Activated naive CD4-positive, alpha-beta T cell treated with anti-CD3 and anti-CD28 coated beads, Interleukin-2, amount 50 U/mL, for 24 hours (primary cell): ENCODE results near the gene ENTPD2.
A peak's percentile ranks its signal among the peaks of the same experiment; 100 is the strongest.

ENCODE experiments used
- H3K27ac Mint-ChIP-seq: one replicate; pipeline ENCODE4 v1.8.0; 2021; ENCODE audit warnings: mild to moderate bottlenecking, mixed read lengths
- H3K27me3 Mint-ChIP-seq: one replicate; pipeline ENCODE4 v1.8.0; 2021; ENCODE audit warnings: mixed read lengths
- H3K36me3 Mint-ChIP-seq: one replicate; pipeline ENCODE4 v1.8.0; 2021; ENCODE audit warnings: mixed read lengths
- H3K4me1 Mint-ChIP-seq: one replicate; pipeline ENCODE4 v1.8.0; 2021; ENCODE audit warnings: mixed read lengths
- H3K4me3 Mint-ChIP-seq: one replicate; pipeline ENCODE4 v1.8.0; 2021; ENCODE audit warnings: mild to moderate bottlenecking, mixed read lengths
- H3K9me3 Mint-ChIP-seq: one replicate; pipeline ENCODE4 v1.8.0; 2021; ENCODE audit warnings: mixed read lengths

Gene ENTPD2

DNA sequence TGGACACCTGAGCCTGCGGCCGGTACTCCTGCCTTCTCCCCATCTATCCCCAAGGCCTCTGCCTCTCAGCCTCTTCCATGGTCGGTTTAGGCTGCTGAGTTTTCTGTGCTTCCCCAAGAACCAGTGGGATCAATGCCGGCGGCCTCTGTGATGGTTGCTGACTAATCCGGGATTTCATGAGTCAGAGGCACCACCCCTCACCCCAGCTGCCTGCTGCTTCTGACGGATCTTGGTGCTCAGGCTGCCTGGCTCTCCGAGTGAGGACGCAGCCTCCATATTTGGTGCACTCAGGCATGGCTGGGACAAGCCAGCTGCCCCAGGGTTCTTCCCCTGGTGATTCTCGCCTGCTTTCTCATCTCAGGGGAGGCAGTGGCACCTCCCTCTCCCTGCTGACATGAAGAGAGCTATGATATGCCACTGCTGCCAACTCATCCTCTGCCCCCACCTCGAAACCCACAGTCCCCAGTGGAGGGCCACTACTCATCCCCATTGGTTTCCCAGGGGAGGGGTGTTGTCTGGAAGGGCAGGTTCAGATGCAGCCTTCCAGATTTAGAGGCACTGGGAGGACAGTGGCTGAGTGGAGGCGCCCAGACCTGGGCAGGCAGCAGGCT lies 29.6 kb upstream of the ENTPD2 start:
- peaks cover 25% of the 10 kb centered on the region for H3K4me1 Mint-ChIP-seq
- H3K27me3 Mint-ChIP-seq: no peaks in the 10 kb centered on the region
- peaks cover 2% of the 10 kb centered on the region for H3K36me3 Mint-ChIP-seq
- no peak overlapping the region for H3K4me3 Mint-ChIP-seq
- peak overlapping the region; percentile 2 for H3K27ac Mint-ChIP-seq
- no peaks in the 10 kb centered on the region for H3K9me3 Mint-ChIP-seq

DNA sequence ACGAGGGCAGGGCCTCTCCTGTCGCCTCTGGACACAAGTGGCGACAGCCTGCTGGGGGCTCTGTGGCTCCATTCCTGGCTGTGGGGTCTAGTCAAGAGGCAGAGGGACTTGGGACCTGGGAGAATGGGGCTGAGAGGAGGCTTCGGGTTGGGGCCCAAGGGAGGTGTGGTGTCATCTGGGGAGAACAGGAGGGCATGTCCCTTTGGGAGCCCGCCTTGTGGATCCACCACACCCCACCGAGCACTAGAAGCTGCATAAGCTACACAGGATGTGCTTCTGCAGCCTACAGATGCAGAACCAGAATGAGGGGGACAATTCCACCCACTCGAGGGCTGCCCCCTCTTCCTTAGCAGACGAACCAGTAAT lies 29.0 kb upstream of the ENTPD2 start:
- Mint-ChIP-seq H3K27ac (no peak overlapping the region), H3K9me3 (no peaks in the 10 kb centered on the region), H3K4me3 (no peak overlapping the region), H3K27me3 (no peaks in the 10 kb centered on the region), H3K36me3 (no peaks in the 10 kb centered on the region), H3K4me1 (peaks cover 20% of the 10 kb centered on the region)

DNA sequence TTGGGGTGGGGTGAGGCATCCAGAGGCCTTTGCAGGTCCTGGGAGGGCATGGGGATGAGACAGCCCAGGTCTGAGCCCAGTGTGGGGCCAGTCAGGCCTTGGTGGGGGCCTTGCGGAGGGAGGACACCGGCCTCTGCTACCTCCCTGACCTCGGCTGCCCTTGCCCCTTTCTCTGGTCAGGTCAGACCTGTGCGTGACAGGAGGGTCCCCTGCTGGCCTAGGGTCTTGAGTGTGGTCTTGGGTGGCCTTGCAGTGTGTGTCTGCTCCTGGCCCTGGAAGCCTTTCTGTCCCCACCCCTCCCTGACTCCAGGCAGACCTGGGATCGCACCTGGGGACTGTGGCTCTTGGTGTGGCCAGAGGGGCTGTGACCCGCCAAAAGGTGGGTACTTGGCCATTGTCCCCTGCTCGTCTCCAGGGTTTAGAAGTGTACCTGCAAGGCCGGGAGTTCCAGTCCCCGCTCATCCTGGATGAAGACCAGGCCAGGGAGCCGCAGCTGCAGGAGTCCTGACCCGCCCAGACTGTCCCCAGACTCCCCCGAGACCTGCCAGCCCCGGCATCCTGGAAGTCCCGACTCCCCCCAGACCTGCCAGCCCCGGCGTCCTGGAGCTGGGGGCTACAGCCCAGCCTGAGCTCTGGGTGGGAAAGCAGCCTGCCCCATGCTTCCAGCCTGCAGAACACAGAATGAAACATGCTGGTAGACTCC lies 28.5 kb upstream of the ENTPD2 start:
- H3K36me3 Mint-ChIP-seq: no peaks in the 10 kb centered on the region

DNA sequence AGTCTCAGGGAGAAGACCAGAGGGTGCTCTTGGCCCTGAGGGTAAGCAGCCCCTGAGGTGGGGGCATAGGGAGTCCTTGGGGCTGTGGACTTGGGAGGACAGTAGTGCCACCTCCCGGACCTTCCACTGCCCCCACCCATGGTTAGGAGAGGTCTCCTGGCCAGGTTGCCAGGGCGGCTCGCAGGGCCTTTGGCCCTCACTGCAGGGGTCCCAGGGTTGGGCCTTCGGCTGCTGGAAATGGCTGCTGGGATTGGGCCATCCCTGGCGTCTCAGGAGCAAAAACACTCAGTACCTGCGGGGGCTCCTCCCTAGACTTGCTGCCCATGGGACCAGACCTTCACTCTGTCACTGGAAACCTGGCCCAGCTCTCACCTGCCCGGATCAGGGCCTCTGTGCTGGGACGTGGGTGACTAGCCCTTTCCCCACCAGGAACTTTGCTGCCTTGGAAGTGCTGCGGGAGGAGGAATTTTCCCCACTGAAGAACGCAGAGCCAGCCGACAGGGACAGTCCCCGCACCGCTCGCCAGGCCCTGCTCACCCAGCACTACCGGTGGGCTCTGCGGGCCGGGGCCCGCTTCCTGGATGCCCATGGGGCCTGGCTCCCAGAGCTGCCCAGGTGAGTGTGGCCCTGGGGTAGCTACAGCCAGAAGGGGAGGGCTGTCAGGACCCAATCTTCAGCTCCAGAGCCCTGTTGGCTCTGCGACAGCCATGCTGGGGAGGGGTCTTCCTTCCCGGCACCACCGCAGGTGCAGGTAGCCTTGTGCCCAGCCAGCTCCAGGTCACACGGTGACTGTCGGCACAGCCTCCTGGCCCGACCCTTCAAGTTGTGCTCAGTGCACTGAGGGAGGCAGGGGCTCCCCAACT lies 26.6 kb upstream of the ENTPD2 start:
- Mint-ChIP-seq H3K27ac (no peak overlapping the region), H3K4me1 (peaks cover 10% of the 10 kb centered on the region), H3K36me3 (no peaks in the 10 kb centered on the region), H3K27me3 (no peaks in the 10 kb centered on the region), H3K9me3 (no peaks in the 10 kb centered on the region), H3K4me3 (no peak overlapping the region)

More for the DNA sequence above, 28.5 kb upstream of the ENTPD2 start:
- no peaks in the 10 kb centered on the region for H3K9me3 Mint-ChIP-seq
- no peak overlapping the region for H3K27ac Mint-ChIP-seq
- H3K4me1 Mint-ChIP-seq: peaks cover 14% of the 10 kb centered on the region
- no peaks in the 10 kb centered on the region for H3K27me3 Mint-ChIP-seq
- H3K4me3 Mint-ChIP-seq: no peak overlapping the region

DNA sequence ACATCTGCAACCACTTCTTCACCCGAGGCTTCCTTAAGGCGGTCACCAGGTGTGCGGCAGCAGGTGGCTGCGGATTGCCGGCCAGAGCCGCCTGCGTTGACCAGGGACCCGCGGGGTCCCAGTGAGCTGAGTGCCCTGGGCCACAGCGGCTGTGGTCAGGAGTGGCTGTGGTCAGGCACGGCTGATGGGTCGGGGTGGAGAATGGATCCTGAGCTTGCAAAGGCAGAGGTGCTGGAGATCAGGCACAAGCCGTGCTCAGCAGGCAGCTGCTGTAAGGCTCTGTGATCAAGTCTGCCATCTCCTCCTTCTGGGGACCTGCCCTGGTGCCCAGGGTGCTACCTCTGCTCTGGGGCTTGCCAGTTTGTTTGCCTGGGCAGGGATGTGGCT lies 25.5 kb upstream of the ENTPD2 start:
- Mint-ChIP-seq H3K4me1 (peaks cover 4% of the 10 kb centered on the region), H3K4me3 (peak overlapping the region; percentile 52), H3K36me3 (no peaks in the 10 kb centered on the region), H3K27ac (no peak overlapping the region), H3K9me3 (no peaks in the 10 kb centered on the region), H3K27me3 (no peaks in the 10 kb centered on the region)

DNA sequence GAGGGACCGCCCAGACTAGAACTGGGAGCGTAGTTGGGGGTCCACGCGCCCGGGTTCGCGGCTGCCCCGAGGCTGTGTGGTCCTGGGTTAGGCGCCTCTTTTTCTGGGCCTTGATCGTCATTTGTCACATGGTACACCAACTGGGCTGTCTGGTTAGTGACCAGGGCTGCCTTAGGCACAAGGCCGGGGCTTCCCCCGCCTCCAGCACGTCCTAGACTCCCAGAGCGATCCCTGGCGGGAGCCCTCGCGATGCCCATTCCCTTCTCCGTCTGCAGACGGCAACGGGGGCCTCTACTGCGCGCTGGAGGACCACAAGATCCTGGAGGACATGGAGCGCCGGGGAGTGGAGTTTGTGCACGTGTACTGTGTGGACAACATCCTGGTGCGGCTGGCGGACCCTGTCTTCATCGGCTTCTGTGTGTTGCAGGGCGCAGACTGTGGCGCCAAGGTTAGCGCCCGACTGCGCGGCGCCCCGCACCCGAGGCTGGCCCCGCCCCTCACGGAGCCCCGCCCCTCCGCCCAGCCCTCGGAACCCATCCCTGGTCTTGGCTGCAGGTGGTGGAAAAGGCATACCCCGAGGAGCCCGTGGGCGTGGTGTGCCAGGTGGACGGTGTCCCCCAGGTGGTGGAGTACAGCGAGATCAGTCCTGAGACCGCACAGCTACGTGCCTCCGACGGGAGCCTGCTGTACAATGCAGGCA lies 25.0 kb upstream of the ENTPD2 start:
- Mint-ChIP-seq H3K4me3 (peak overlapping the region; percentile 36), H3K4me1 (peaks cover 4% of the 10 kb centered on the region), H3K9me3 (no peaks in the 10 kb centered on the region), H3K27ac (no peak overlapping the region), H3K27me3 (no peaks in the 10 kb centered on the region), H3K36me3 (no peaks in the 10 kb centered on the region)

DNA sequence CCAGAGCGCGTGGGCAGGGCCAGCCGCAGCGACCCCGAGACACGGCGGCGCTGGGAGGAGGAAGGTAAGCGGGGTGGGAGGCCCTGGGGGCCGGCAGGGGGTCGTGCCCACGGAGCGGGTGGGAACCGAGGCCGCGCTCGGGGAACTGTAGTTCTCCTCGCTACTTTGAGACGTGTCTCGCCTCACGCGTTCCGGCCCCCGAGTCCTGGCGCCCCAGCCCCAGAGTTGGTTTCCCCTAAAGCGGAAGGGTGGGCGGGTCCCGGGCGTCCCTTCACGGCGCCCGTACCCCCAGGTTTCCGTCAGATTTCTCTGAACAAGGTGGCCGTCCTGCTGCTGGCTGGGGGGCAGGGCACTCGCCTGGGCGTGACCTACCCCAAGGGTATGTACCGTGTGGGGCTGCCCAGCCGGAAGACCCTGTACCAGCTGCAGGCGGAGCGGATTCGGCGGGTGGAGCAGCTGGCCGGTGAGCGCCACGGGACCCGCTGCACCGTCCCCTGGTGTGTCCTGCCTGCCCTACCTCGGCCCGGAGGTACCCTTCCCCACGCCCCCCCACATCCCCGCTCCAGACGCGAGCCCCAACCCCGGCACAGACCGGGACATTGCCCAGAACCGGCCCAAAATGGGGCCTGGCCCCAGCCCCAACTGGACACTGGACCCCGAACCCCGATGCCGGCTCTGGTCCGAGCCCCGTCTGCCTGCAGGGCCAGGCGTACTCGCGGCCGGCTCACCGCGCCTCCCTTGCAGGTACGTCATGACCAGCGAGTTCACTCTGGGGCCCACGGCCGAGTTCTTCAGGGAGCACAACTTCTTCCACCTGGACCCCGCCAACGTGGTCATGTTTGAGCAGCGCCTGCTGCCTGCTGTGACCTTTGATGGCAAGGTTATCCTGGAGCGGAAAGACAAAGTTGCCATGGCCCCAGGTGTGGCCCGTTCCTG lies 24.2 kb upstream of the ENTPD2 start:
- peak overlapping the region; percentile 52 for H3K4me3 Mint-ChIP-seq
- H3K27me3 Mint-ChIP-seq: no peaks in the 10 kb centered on the region
- no peaks in the 10 kb centered on the region for H3K36me3 Mint-ChIP-seq
- no peak overlapping the region for H3K27ac Mint-ChIP-seq
- H3K4me1 Mint-ChIP-seq: peaks cover 4% of the 10 kb centered on the region
- H3K9me3 Mint-ChIP-seq: no peaks in the 10 kb centered on the region

DNA sequence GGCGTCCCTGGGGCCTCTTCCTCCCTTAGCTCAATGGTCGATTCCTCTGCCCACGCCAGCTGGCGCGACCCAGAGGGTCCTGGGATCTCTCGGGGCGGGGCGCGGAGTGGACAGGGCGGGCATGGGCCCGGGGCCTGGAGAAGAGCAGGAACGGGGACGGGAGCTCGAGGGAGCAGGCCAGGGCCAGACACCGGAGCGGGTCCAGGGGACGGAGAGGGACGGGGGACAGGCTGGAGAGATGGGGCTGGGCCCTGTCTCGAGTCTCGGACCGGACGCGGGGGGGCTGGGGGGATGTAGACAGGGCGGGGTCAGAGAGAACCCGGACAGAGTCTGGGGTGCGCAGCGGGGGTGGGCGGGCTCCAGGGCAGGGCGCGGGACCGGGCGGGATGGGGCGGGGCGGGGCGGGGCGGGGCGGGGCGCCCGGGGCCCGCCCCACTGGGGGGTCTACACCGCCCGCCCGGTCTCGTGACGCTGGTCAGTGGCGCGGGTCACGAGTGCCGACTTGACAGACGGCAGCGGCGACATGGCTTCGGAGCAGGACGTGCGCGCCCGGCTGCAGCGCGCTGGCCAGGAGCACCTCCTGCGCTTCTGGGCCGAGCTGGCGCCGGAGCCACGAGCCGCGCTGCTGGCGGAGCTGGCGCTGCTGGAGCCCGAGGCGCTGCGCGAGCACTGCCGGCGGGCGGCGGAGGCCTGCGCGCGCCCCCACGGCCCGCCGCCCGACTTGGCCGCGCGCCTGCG lies 23.3 kb upstream of the ENTPD2 start, which contains the start of gene UAP1L1:
TSS of gene UAP1L1 (plus strand) at position 508 of the 738 bp plus-strand sequence. CDS start at position 524, 16 bp downstream.
- no peaks in the 10 kb centered on the region for H3K27me3 Mint-ChIP-seq
- no peaks in the 10 kb centered on the region for H3K9me3 Mint-ChIP-seq
- H3K4me1 Mint-ChIP-seq: peaks cover 4% of the 10 kb centered on the region
- no peaks in the 10 kb centered on the region for H3K36me3 Mint-ChIP-seq
- H3K4me3 Mint-ChIP-seq: peak within 1 kb of the TSS; percentile 52
- peak within 1 kb of the TSS; percentile 51 for H3K27ac Mint-ChIP-seq

DNA sequence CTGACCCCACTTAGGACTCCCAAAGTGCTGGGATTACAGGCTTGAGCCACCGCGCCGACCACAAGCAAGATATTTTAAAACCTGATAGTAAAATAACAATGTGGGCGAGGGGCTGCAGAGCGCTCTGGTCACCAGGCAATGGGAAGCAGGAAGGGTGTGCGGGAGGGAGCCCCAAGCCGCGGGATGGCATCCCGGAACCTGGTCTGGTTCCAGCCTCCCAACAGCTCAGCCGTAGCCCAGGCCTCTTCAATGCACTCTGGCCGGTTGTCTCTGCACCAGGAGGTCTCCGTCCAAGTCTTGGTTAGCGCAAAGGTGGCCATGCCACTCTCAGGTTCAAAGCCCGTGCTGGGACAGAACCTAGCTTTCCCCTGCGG lies 22.8 kb upstream of the ENTPD2 start:
- H3K4me1 Mint-ChIP-seq: peaks cover 4% of the 10 kb centered on the region
- no peaks in the 10 kb centered on the region for H3K36me3 Mint-ChIP-seq
- no peaks in the 10 kb centered on the region for H3K9me3 Mint-ChIP-seq
- H3K4me3 Mint-ChIP-seq: peak overlapping the region; percentile 38
- H3K27ac Mint-ChIP-seq: peak overlapping the region; percentile 51
- H3K27me3 Mint-ChIP-seq: no peaks in the 10 kb centered on the region

DNA sequence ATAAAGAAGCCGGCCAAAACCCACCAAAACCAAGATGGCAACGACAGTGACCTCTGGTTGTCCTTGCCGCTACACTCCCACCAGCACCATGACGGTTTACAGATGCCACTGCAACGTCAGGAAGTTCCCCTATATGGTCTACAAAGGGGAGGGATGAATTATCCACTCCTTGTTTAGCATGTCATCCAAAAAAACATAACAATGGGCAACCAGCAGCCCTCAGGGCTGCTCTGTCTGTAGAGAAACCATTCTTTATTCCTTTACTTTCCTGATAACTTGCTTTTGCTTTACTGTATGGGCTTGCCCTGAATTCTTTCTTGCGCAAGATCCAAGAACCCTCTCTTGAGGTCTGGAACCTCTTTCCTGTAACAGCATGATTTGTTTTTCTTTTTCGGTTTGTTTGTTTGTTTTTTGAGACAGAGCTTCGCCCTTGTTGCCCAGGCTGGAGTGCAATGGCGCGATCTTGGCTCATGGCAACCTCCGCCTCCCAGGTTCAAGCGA lies 21.5 kb upstream of the ENTPD2 start:
- Mint-ChIP-seq H3K4me1 (peaks cover 11% of the 10 kb centered on the region), H3K27ac (no peak overlapping the region), H3K36me3 (no peaks in the 10 kb centered on the region), H3K4me3 (no peak overlapping the region), H3K27me3 (no peaks in the 10 kb centered on the region), H3K9me3 (no peaks in the 10 kb centered on the region)

DNA sequence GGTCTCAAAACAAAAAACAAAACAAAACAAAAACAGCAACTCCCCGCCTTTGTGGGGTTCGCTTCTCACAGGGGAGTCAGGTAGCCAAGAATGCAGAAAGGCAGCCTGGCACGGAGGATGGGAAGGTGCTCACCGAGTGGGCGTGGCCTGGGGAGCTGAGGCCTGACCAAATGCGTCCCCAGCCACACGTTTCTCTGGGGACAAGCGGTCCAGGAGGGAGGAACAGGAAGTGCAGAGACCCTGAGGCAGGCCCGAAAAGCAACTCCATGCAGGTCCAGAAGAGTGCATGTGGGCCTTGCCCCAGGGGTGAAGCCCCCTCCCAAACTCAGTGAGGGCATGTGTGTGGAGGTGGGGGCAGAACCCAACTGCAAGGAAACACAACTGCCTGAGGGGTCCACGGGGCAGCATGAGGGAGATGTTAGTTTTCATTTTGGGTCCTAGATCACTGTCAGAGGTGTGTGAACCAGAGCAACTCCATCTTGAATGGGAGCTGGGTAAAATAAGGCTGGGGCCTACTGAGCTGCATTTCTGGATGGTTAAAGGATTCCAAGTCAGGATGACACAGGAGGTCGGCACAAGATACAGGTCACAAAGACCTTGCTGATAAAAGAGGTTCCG lies 20.9 kb upstream of the ENTPD2 start:
- H3K4me3 Mint-ChIP-seq: no peak overlapping the region
- no peak overlapping the region for H3K27ac Mint-ChIP-seq

DNA sequence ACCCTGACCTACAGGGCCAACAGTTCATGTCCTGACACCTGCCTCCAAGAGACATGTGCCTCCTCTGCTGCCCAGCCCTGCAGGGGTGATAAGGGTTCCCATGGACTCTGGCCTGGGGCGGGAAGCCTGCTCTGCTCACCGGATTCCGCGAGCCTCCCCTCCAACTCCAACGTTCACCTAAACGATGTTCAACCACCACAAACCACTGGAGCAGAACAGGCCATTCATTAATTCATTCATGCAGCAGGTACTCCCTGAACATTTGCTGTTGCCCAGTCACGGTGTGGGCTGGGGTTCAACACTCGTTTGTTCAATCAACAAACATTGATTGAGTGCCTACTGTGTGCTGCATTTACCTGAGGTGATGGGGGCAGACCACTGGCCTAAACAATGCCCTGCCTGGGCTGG lies 20.1 kb upstream of the ENTPD2 start:
- Mint-ChIP-seq H3K36me3 (no peaks in the 10 kb centered on the region), H3K9me3 (no peaks in the 10 kb centered on the region), H3K4me3 (no peak overlapping the region), H3K4me1 (peaks cover 7% of the 10 kb centered on the region), H3K27ac (no peak overlapping the region), H3K27me3 (no peaks in the 10 kb centered on the region)

More for the DNA sequence above, 20.9 kb upstream of the ENTPD2 start:
- Mint-ChIP-seq H3K9me3 (no peaks in the 10 kb centered on the region), H3K36me3 (no peaks in the 10 kb centered on the region), H3K27me3 (no peaks in the 10 kb centered on the region), H3K4me1 (peaks cover 8% of the 10 kb centered on the region)

DNA sequence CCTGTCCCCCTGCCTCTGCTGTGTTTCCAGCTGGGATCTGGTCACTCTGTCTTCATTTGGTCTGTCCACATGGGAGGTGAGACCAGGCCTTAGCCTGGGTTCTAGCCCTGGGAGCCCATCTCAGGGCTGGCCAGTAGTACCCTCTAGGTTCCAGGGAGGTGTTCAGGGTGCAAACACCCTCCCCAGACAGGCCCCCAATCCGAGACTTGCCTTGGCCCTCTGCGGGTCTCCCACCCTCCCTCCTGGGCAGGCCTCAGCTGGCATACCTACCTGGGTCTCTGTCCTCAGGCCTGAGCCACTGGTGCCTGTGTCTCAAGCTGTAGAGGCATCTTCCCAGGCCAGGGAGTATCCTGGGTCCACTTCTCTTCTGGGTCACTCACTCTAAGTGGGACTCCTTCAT lies 17.4 kb upstream of the ENTPD2 start:
- peaks cover 11% of the 10 kb centered on the region for H3K4me1 Mint-ChIP-seq
- H3K27me3 Mint-ChIP-seq: peaks cover 2% of the 10 kb centered on the region
- H3K36me3 Mint-ChIP-seq: no peaks in the 10 kb centered on the region
- H3K9me3 Mint-ChIP-seq: no peaks in the 10 kb centered on the region
- peak overlapping the region; percentile 72 for H3K27ac Mint-ChIP-seq
- H3K4me3 Mint-ChIP-seq: peak overlapping the region; percentile 82

DNA sequence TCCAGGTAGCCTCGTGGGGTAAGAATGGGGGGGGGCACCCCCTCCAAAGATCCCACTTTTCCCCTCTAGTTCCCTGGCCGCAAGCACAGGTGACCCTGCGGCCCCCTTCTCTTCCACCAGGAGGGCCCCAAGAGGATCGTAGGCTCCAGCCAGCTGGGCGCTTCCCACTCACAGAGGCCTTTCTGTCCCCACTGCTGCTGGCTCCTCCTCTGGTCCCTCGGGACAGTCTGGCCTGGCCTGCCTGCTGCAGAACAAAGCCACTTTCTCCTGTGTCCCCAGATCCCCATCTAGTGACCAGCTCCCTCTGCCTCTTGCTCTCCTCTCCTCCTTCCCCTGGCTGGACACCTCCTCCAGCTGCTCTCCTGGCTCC lies 17.0 kb upstream of the ENTPD2 start:
- H3K4me3 Mint-ChIP-seq: peak overlapping the region; percentile 82
- peaks cover 2% of the 10 kb centered on the region for H3K27me3 Mint-ChIP-seq
- no peaks in the 10 kb centered on the region for H3K36me3 Mint-ChIP-seq
- peak overlapping the region; percentile 23 for H3K27ac Mint-ChIP-seq
- no peaks in the 10 kb centered on the region for H3K9me3 Mint-ChIP-seq
- H3K4me1 Mint-ChIP-seq: peaks cover 11% of the 10 kb centered on the region
